ENCODE data around the gene ZDHHC14.

Gene ZDHHC14

GRCh38 chr6:157641837-157642236 is 260.8 kb downstream of the ZDHHC14 start:
- Histone ChIP-seq H3K9me2 (replicated peaks; ENCODE audit: control insufficient read depth, low read length) (no peaks in the 10 kb centered on the region), H3K4me3 (ENCODE audit: low read length) (no peak overlapping the region), H3K9me3 (ENCODE audit: control insufficient read depth, insufficient read depth, low read length) (no peaks in the 10 kb centered on the region), H4K20me1 (ENCODE audit: control insufficient read depth, insufficient read depth, low read depth, low read length) (no peaks in the 10 kb centered on the region), H3K27me3 (ENCODE audit: control insufficient read depth, low read length) (peaks cover 13% of the 10 kb centered on the region), H3K27ac (ENCODE audit: low read depth, low read length) (no peak overlapping the region), H3F3A (ENCODE audit: control insufficient read depth, insufficient read depth) (no peaks in the 10 kb centered on the region; the same call in 1 of the 2 replicates), H3K79me2 (ENCODE audit: control insufficient read depth, low read length) (no peaks in the 10 kb centered on the region), H3K36me3 (ENCODE audit: control insufficient read depth, low read length) (no peaks in the 10 kb centered on the region), H3K4me2 (ENCODE audit: low read length) (no peak overlapping the region), H3K4me1 (ENCODE audit: control insufficient read depth, low read length) (peaks cover 9% of the 10 kb centered on the region)
- TF ChIP-seq EZH2phosphoT487 (IDR thresholded peaks at IDR 0.05; ENCODE audit: borderline replicate concordance, low read length): no peak
- TF ChIP-seq CTCF (IDR thresholded peaks at IDR 0.05; ENCODE audit: low read depth, low read length, poor library complexity, severe bottlenecking): no peak

DNA sequence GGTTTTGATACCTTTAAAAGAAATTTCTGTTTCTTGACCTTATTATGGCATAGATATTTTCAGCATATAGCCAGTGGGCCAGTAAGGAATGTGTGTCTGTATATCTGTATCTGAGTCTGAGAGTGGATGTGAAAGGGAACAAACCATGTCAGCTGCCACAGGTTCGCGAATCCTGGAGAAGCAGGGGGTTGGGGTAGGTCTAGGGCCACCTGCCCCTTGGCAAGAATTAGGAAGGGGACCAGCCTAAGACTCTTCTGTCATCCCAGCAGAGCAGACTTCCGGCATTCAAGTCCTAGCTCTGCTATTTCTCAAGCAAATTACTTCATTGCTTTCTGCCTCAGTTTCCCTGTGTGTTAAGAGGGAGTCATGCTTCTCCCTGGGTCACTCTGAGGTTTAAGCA is 261.7 kb downstream of the ZDHHC14 start:
- Histone ChIP-seq H3K9me2 (replicated peaks; ENCODE audit: control insufficient read depth, low read length) (no peaks in the 10 kb centered on the region), H3K27me3 (ENCODE audit: control insufficient read depth, low read length) (peaks cover 13% of the 10 kb centered on the region), H3K4me1 (ENCODE audit: control insufficient read depth, low read length) (peaks cover 9% of the 10 kb centered on the region), H4K20me1 (ENCODE audit: control insufficient read depth, insufficient read depth, low read depth, low read length) (no peaks in the 10 kb centered on the region), H3K4me3 (ENCODE audit: low read length) (no peak overlapping the region), H3K9me3 (ENCODE audit: control insufficient read depth, insufficient read depth, low read length) (no peaks in the 10 kb centered on the region), H3K4me2 (ENCODE audit: low read length) (no peak overlapping the region), H3F3A (ENCODE audit: control insufficient read depth, insufficient read depth) (no peaks in the 10 kb centered on the region), H3K36me3 (ENCODE audit: control insufficient read depth, low read length) (no peaks in the 10 kb centered on the region), H3K27ac (ENCODE audit: low read depth, low read length) (no peak overlapping the region), H3K79me2 (ENCODE audit: control insufficient read depth, low read length) (no peaks in the 10 kb centered on the region)
- TF ChIP-seq EZH2phosphoT487 (IDR thresholded peaks at IDR 0.05; ENCODE audit: borderline replicate concordance, low read length) (no peak), CTCF (IDR thresholded peaks at IDR 0.05; ENCODE audit: low read depth, low read length, poor library complexity, severe bottlenecking) (no peak)

DNA sequence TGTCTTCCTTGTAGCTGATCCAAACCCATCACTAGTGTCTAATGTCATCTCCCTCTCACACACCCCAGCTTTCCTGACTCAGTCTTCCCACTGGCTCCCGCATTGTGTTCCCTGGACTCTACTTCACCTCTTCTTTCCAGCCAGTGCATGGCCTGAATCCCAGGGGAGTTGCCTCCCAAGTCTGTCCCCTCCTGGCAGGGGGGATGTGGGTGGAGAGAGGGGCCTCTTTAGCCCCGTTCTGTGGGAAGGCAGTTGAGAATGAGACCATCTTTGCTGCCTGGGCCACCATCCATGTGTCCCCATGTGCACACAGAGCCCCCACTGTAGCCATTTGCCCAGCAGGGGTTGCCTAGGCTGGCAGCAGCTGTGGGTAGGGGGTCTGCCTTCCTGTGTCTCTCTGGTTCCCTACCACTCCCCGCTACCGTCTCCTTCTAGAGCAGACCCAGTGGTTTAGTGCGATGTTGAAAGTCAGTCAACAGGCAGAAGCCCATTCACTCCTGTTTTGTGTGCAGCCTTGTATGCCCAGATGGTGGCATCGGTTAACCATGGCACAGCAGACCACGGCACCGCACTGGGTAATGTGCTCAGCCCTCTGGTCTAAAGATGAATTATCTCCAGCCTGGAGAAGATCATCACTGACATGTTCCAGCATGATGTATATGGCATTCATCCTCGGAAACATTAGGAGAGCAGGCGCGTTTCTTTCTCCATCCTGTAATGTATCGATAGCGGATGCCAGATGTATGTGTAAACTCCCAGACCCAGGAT is 263.2 kb downstream of the ZDHHC14 start:
- no peaks in the 10 kb centered on the region for H3K79me2 ChIP-seq (ENCODE audit: control insufficient read depth, low read length)
- H3K9me3 ChIP-seq (ENCODE audit: control insufficient read depth, insufficient read depth, low read length): no peaks in the 10 kb centered on the region
- TF ChIP-seq EZH2phosphoT487 (IDR thresholded peaks at IDR 0.05; ENCODE audit: borderline replicate concordance, low read length): no peak
- TF ChIP-seq CTCF (IDR thresholded peaks at IDR 0.05; ENCODE audit: low read depth, low read length, poor library complexity, severe bottlenecking): no peak
- H3F3A ChIP-seq (ENCODE audit: control insufficient read depth, insufficient read depth): no peaks in the 10 kb centered on the region
- no peak overlapping the region for H3K4me3 ChIP-seq (ENCODE audit: low read length)
- no peaks in the 10 kb centered on the region for H3K36me3 ChIP-seq (ENCODE audit: control insufficient read depth, low read length)
- no peak overlapping the region for H3K4me2 ChIP-seq (ENCODE audit: low read length)
- H3K4me1 ChIP-seq (ENCODE audit: control insufficient read depth, low read length): peaks cover 9% of the 10 kb centered on the region
- H3K9me2 ChIP-seq (replicated peaks; ENCODE audit: control insufficient read depth, low read length): no peaks in the 10 kb centered on the region
- H3K27ac ChIP-seq (ENCODE audit: low read depth, low read length): no peak overlapping the region
- H4K20me1 ChIP-seq (ENCODE audit: control insufficient read depth, insufficient read depth, low read depth, low read length): no peaks in the 10 kb centered on the region
- peaks cover 13% of the 10 kb centered on the region for H3K27me3 ChIP-seq (ENCODE audit: control insufficient read depth, low read length)
